HG02981 (cell line): Measurements from ENCODE around the gene ST8SIA1.

Experiments
- ATAC-seq: cut with Tn5 transposase; IDR thresholded peaks from one replicate; pipeline ENCODE4 v1.9.1; 2021; ENCODE audit warnings: mild to moderate bottlenecking, moderate library complexity; ENCODE audit not compliant: unreplicated experiment

Gene ST8SIA1

GRCh38 chr12:22333186-22333712 is 1.3 kb downstream of the ST8SIA1 start:
- no peak for ATAC-seq

DNA sequence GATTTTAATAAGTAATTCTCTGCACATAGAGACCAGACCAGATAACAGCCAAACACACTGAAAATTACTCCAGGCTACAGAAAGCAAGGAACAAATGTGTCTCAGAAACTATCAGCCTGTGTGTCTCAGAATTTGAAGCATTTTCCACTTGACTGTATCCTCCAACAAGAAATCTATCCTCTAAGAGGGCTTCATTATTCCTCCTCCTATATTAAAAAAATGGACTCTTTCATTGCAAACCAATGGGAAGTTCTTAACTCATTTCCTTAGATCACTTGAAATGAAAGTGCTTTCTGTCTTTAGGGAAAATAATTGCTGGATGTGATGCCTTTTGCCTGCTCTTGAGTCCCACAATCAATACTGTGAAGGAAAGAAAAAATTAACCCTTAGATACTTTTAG is 2.3 kb downstream of the ST8SIA1 start:
- no peak for ATAC-seq

- no peak for ATAC-seq
Measured at GRCh38 chr12:22329621-22330020, 4.9 kb downstream of the ST8SIA1 start.

- no peak for ATAC-seq
Measured at GRCh38 chr12:22325218-22325617, 9.3 kb downstream of the ST8SIA1 start.

- ATAC-seq = no peak
Measured at GRCh38 chr12:22322091-22322490, 12.4 kb downstream of the ST8SIA1 start.

DNA sequence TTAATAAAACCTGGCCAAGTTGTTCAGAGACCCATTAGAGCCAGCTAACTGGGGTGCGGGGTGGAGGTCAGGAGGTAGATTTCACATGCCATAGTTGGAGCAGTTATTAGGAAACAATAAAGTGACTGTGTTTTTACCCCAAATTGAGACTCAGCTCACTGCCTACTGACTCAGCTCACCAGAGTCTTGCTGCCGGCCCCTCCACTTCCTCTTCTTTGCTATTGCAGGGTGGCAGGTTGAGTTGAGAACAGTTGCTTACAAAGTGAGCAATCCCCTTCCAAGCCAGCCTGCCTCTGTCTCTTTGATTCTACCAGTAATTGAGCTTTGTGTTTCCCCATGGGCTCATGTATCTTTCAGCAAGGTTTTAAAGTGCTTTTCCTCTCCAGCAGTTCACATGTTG is 12.9 kb downstream of the ST8SIA1 start:
- ATAC-seq = no peak

DNA sequence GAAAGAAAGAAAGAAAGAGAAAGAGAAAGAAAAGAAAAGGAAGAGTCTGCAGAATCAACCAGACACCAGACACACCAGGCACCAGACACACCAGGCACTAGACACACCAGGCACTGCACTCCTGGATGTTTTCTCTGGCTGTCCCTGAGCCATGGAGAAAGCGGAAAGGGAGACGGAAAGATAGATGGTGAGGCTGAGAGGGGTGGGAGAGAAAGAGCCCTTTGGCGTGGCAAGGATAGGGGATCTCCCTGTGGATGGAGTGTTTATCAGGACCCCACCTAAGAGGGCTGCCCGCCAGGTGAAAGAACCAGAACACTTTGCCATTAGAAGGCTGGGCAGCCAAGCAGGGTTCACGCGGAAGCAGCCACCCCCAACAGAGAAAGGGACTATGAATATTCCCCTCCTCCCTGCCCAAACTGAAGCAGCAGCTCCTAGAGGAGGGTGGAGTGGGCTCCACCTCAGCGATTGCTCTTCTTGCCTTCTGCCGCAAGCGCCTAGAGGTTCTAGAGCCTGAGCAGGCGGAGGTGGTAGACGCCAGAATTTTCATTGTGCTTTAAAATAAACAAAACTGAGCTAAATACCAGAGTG is 13.4 kb downstream of the ST8SIA1 start:
- no peak for ATAC-seq

DNA sequence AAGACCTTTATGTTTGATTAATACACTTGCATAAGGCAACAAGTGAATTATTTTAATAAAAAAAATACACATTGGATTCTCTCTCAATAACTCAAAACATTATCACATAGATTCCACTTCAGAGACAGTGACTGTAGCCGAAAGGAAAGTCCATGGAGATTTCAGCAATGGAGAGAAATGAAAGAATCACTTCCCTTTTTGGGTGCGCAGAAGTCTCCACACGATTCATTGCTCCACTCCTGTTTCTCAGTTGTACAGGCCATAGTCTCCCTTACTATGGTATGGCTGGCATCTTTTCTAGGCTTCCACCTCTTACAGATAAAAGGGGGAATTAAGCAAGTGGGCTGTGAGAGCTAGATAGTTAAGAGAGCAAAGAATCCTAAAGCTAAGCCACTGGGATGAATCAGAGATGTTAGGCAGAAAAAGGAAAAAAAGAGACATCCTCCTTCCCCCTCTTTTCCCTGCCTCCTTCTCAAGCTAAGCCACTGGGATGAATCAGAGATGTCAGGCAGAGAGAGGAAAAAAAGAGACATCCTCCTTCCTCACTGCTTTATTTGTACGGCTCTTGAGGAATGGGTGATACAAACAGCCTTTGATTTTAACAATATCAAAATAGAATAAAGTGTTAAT is 16.3 kb downstream of the ST8SIA1 start:
- no peak for ATAC-seq

GRCh38 chr12:22313963-22314330 is 20.6 kb downstream of the ST8SIA1 start:
- ATAC-seq = no peak

GRCh38 chr12:22313286-22313962 is 21.1 kb downstream of the ST8SIA1 start:
- ATAC-seq = no peak

- ATAC-seq = no peak
Measured at GRCh38 chr12:22312336-22312735, 22.2 kb downstream of the ST8SIA1 start.

DNA sequence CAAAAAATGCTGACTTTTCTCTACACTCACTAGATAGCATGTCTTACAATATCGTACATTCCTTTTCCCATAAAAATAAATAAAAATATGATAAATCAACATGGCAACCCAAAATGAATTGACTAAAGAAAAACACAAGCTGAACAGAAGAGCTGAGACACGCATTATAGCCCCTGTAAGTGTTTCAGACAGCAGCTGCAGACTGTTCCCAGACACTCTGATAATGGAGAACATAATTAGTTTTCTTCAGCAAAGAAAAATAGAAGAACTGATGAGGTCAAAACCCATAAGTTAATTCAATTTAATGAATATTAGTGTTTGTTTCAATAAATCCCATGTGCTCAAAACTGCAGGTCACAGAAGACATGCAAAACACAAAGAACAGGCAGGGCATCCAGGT is 23.8 kb downstream of the ST8SIA1 start:
- no peak for ATAC-seq

GRCh38 chr12:22310275-22310674 is 24.2 kb downstream of the ST8SIA1 start:
- ATAC-seq = no peak

DNA sequence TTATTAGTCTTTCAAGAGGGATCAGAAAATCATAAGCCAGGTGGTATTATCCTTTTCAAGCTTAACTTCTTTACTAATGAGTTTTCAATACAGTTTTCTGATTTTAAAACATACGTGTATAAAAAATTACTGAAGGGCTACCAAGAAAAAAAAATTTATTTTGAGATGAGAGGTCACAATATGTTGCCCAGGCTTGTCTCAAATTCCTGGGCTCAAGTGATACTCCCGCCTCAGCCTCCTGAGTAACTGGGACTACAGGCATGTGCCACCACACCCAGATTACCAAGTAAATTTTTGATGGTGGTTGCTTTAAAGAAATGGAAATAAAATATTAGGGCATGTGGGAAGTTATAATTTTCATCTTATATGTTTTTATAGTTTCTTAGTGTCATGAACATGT is 26.7 kb downstream of the ST8SIA1 start:
- ATAC-seq = no peak

DNA sequence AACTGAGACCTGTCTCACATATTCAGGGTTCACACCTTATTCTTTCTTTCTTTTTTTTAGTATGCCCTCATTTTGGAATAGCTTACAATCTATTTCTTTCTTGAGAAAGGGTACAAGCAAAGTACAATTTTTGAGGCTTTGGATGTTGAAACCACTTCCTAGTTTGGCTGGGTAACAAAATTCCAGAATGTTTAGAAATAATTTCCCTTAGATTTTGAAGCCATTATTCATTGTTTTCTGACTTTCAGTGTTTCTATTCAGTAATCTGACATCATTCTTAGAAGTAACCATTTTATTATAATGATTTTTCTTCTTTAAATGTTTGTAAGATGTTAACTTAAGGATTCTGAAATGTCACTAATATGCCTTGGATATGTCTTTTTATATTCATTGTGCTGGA is 28.2 kb downstream of the ST8SIA1 start:
- ATAC-seq = no peak

DNA sequence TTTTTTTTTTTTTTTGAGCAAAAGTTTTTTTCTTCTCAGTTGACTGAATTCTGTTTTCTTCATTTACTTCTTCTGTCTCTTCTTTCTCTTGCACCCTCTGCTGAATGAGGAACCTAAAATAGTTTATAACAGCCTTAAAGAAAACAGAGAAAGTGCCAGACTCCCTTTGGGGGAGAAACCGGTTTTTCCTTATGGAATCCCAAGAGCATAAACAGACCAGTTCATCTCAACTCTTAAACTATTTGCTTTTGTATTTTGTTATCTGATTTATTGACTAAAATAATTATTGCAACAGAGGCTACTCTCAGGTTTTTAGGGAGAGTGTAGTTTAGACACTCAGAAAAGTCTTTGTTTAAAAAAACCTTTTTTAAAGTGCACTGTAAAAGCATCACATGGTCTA is 30.2 kb downstream of the ST8SIA1 start:
- ATAC-seq = no peak

- no peak for ATAC-seq
Measured at GRCh38 chr12:22299294-22299912, 35.1 kb downstream of the ST8SIA1 start.

DNA sequence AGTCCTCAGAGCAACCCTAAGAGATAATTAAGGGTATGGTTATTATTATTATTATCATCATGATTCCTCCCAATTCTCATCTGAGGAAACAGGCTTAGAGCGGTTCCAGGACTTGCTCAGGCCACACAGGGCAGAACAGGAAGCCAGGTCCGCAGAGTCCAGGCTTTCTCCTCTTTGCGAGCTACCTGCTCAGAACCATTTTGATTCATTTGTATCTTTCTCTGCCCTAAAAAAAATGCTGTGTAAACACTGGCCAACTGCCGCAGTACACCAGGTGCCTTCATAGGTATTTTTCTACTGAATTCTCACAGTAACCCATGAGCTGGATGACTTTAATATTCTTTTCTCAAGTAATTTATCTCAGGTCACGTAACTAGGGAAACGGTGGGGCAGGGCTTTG is 45.3 kb downstream of the ST8SIA1 start:
- ATAC-seq = no peak

DNA sequence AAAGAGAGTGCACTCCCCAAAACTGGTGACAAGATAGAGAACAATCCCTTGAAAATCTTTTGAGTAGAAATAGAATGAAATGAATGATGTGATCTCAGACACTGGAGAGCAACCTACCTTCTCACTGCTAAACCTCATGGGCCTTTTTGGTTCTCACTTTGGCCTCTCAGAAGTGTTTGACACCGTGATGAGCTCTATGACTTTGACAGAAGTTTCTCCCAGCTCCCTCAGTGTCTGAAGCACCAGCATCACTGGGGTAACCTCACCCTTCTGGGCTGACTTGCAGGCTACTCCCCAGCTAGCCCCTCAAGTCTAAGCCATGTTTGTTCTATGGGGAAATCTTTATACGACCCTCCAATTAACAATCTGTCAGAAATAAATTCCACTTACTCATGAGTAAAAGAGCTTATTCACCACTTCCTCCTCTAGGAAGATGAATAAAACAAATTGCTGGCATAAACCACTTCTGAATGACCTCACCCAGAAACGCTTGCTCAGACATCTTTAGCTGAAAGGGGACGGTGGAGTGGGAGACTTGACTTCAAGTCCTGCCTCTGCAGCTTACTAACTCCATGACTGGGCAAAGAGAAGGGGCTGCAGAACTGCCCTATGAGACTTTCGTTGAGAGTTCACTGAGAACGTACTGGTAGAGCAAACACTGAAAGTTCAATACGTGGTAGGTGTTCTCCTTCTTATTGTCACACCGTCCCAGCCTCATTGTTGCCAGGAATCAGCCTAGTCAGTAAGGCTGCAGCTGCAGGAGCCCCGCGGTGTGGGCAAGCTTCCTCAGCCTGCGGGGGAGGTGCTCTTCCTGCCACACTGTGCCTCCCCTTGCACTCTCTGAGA is 46.5 kb downstream of the ST8SIA1 start:
- no peak for ATAC-seq

DNA sequence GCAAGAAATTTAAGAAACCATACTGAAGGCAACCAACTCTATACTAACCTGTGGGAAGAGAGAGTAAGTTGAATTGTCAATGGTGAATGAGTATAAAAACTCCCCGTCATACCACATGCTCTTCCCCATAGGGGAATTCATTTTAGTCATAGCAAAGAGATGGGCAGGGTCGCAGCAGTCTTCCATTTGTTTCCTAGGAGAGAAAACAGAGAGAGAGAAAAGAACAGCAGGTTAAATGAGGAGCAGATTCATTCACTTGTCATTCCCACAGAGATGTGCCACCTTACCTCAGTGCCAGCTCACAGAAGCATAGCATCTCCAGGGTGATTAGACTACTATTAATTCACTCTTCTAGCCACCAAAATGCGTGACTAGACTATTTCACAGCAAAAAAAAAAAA is 47.4 kb downstream of the ST8SIA1 start:
- ATAC-seq = no peak

GRCh38 chr12:22286569-22286968 is 47.9 kb downstream of the ST8SIA1 start:
- no peak for ATAC-seq
